ENCODE data around the gene AKT1S1.
"Not testable (repeated sequence)": the region's sequence is repeated elsewhere in the genome, so short reads cannot be mapped to it uniquely, and the experiment has no call there.

Gene AKT1S1

GRCh38 chr19:49877020-49877878, at the start of gene AKT1S1, which contains the start of gene TBC1D17:
TSS of gene AKT1S1 (minus strand) at chr19:49877355. CDS start at chr19:49873295, 4,060 bp downstream.
TSS of gene TBC1D17 (plus strand) at chr19:49877702. CDS start at chr19:49877724, 22 bp downstream.
- DNase-seq (ENCODE audit: low read depth) = peak; percentile 97

DNA sequence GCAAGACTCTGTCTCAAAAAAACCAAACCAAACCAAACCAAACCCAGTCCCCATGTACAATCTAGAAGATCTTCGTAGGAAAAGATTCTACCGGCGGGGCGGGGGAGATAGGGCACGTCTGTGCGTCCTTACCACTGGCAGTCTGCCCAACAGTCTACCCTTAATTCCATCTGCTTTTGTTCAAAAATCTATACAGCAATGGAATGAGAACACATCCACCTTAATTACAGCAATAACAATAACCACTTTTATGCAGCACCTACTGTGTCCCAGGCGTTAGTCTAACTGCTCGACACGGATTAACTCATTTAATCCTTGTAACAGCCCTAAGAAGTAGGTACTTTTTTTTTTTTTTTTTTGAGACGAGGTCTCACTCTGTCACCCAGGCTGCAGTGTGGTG, 49.4 kb upstream of the AKT1S1 start:
- DNase-seq (ENCODE audit: low read depth) = no peak

DNA sequence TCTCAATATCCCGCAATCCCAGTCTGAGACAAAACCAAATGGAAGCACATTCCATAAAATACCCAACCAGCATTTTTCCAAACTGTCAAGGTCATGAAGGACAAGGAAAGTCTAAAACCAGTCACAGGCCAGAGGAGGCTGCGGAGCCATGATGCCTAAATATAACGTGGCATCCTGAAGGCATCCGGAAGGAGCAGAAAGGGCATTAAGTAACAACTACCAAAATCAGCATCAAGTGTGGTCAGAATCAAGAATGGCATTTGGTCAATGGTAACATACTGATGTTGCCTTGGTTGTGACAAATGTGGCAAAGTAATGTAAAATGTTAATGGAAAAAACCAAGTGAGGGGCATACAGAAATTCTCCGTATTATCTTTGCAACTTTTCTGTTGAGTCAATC, 48.3 kb upstream of the AKT1S1 start:
- DNase-seq (ENCODE audit: low read depth) = no peak

GRCh38 chr19:49924881-49925210, 47.7 kb upstream of the AKT1S1 start:
- DNase-seq (ENCODE audit: low read depth) = not testable (repeated sequence)

DNA sequence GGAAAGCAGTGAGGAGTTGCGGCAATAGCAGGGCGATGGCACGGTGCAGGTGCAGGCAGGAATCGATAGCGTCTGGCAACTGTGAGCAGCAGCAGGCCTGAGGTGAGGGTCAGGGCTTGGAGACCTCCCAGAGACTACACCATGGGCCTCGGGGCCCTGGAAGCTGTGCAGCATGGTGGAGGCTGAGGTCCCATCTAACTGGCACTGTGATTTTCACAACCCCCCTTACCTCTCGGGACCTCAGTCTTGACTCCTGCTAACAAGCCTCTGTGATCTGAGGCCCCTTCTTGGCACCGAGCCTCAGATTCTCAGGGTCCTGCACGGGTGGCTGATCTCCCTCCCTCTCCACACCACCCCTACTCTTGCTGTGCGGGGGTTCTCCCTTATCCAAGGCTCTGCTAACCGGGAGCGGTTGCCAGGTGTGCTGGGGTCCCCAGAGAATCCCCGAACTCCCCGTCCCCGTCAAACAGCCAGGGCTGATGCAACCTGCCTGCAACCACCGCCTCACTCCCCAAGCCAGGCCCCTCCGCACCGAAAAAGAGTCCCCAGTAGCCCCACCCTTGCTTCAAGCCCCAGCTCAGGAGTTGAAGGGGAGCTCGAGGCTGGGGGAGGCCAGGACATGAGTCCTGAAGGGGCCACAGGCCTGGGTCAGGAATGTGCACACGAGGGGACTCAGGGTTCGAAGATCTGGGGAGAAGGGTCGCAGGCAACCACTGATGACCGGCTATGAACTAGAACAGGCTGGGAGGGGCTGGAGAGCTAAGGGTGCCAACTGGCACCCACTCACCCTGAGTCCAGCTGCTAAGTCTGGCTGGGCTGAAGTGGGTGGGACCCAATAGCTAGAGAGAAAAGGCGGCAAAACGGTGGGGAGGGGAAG, 47.1 kb upstream of the AKT1S1 start:
- no peak for DNase-seq (ENCODE audit: low read depth)

DNA sequence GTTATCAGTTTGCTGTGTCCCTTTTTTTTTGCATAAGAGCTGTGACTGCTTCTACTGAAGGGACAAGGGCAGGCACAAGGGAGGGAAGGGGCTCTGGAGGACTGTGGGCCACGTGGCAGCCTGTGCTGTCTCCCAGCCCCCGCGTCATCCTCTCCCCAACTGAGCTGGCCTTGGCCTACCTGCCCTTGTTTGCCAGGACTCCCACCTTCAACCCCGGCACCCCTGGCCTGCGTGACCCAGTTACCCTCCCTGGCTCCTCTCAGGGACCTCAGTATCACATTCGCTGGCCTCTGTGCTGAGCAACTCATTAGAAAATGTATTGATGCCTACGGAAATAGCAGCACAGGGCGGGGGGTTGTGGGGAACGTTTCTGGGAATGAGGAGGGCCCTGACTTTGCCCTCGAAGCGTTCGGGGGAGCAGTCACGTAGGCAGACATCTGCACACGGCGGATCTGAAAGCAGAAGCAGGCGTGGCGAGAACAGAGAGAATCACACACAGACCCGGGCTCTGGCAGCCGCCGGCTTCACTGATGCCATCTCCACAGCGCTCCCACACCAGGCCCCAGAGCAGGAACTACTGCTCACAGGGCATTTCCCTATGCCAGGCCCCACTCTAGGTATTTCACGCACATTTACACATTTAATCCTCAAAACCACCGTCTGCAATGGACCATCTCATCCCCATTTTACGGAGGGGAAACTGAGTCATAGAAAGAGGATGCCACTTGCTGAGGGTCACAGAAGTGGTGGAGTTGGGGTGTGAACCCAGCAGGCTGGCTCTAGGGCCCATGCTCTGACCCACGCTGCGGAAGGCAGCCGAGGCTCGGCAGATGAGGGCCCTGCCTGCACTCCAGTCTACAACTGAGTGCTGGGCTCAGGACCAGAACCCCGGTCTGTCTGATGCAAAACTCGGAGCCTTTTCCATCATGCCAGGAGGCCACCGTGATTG, 46.2 kb upstream of the AKT1S1 start:
- no peak for DNase-seq (ENCODE audit: low read depth)

GRCh38 chr19:49921871-49922795, 45.0 kb upstream of the AKT1S1 start:
- no peak for DNase-seq (ENCODE audit: low read depth)

GRCh38 chr19:49920624-49921363, 43.6 kb upstream of the AKT1S1 start:
- no peak for DNase-seq (ENCODE audit: low read depth)

- no peak for DNase-seq (ENCODE audit: low read depth)
These were observed 40.9 kb upstream of the AKT1S1 start for GRCh38 chr19:49918089-49918488.

GRCh38 chr19:49916839-49917733, 39.9 kb upstream of the AKT1S1 start:
- DNase-seq (ENCODE audit: low read depth) = no peak

DNA sequence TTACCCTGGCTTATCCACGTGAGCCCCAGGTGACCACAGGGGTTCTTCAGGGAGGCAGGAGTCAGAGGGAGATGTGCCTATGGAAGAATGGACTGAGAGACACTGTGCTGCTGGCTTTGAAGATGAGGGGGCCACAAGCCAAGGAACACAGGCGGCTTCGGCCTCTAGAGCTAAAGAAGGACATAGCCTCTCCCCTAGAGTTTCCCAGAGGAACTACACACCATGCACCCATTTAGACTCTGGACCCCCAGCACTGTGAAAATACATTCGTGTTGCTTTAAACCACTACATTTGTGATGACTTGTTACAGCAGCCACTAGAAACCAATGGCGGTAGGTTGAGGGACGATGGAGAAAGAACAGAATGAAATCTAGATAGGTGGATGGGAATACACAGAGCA, 38.1 kb upstream of the AKT1S1 start:
- no peak for DNase-seq (ENCODE audit: low read depth)

GRCh38 chr19:49913720-49914119, 36.6 kb upstream of the AKT1S1 start:
- DNase-seq (ENCODE audit: low read depth) = no peak

DNA sequence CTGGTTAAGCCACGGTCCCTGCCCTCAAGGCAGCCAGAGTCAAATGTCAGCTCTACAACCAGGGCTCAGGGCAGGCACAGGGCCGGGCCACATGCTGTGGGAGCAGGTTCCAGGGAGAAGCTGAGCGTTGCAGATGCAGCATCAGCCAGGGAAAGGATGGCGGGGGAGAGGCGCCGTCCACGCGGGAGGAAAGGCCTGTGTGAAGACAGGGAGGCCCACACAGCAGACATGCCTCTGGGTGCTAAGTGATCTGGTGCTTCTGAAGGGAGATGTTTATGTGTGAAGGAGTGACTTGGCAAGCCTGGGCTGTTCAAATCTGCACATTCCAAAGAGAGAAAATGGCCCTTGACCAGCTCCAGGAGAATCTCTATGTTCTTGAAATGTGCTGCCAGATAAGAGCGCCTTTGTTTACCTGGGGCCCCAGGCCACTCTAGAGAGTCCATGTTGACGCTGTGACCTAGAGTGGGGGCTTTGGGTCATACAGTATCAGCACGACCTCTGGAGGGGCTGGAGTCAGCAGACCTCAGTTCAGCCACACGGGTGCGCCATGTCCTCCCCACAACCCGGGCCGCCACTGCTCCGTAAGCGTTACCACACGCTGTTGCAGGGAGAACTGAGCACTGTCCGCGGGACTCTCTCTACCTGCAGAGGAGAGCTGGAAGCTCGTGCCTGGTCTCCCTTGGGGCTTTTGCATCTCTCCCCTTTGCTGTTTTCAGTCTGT, 36.0 kb upstream of the AKT1S1 start:
- no peak for DNase-seq (ENCODE audit: low read depth)

DNA sequence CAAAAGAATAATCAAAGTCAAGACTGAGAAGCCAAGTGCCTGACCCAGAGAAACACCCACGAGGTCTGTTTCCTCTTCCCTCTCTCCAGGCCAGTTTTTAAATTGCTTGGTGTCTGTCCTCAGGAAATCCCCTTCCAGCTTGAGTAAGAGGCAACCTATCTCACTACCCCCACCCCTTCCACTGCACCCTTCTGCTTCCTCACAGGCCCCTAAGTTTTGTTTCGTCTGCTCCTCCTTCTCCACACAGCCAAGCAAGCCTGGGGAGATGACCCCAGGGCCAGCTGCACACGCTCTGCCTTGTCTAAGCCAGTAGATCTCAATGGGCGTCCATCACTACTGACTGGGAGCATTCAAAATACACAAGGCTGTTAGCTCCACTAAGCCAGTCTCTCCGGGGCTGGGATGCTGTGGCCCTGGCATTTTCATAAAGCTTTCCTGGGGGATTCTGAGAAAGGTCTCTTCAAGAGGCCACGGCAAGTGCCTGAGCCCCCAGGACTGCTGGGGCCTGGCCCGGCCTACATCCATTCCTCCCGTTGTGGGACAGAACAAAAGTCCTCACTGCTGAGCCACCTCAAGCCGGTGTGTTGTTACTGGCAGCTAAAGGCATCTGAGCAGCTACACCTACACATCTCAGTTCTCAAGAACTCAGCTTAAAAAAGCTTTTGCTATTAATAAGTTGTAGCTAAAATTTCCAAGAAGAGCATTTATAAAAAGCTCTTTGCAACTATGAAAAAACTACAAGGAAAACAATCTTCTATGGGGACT, 34.4 kb upstream of the AKT1S1 start:
- no peak for DNase-seq (ENCODE audit: low read depth)

- no peak for DNase-seq (ENCODE audit: low read depth)
These were observed 33.0 kb upstream of the AKT1S1 start for GRCh38 chr19:49910179-49910578.

GRCh38 chr19:49908480-49909420, 31.6 kb upstream of the AKT1S1 start:
- no peak for DNase-seq (ENCODE audit: low read depth)

All from stimulated activated CD4-positive, alpha-beta T cell treated with anti-CD3 and anti-CD28 coated beads, Interleukin-2, amount 100 ng/mL, for 4 hours (primary cell).